GM23248 (cell line): ENCODE measurements around the gene ADAM17. TPM values are rescaled to one million over a fixed set of nuclear protein-coding genes. Genes with fewer than 3 reads are reported as not detected.

Experiments
- DNase-seq: peaks from one replicate; pipeline ENCODE4 v3.0.0-alpha.2; 2015
- H2AFZ ChIP-seq: fragments of 200-600 bp; sonication (generic); 2 replicates; pipeline ENCODE4 v1.6.1; 2016; ENCODE audit warnings: antibody characterized with exemption
- H3F3A ChIP-seq: fragments of 200-600 bp; sonication (generic); 2 replicates; pipeline ENCODE4 v1.6.1; 2016; ENCODE audit warnings: mild to moderate bottlenecking, antibody characterized with exemption, mixed run types; ENCODE audit not compliant: insufficient read depth
- H3K27ac ChIP-seq: fragments of 200-600 bp; sonication (generic); 2 replicates; pipeline ENCODE4 v1.5.1; 2016; ENCODE audit warnings: mild to moderate bottlenecking
- H3K27me3 ChIP-seq: fragments of 200-600 bp; sonication (generic); replicated peaks from 2 replicates; pipeline ENCODE4 v1.6.1; 2016; ENCODE audit warnings: mild to moderate bottlenecking; ENCODE audit not compliant: insufficient read depth
- H3K36me3 ChIP-seq: fragments of 200-600 bp; sonication (generic); 2 replicates; pipeline ENCODE4 v1.6.1; 2016; ENCODE audit warnings: low read depth, mild to moderate bottlenecking
- H3K4me1 ChIP-seq: fragments of 200-600 bp; sonication (generic); 2 replicates; pipeline ENCODE4 v1.6.1; 2016; ENCODE audit warnings: mild to moderate bottlenecking; ENCODE audit not compliant: insufficient read depth
- H3K4me2 ChIP-seq: fragments of 200-600 bp; sonication (generic); one replicate; pipeline ENCODE4 v1.6.1; 2016; ENCODE audit warnings: mild to moderate bottlenecking; ENCODE audit not compliant: unreplicated experiment
- H3K4me3 ChIP-seq: fragments of 200-600 bp; sonication (generic); 2 replicates; pipeline ENCODE4 v1.5.1; 2016; ENCODE audit warnings: mild to moderate bottlenecking
- H3K79me2 ChIP-seq: fragments of 200-600 bp; sonication (generic); 2 replicates; pipeline ENCODE4 v1.6.1; 2016; ENCODE audit warnings: mild to moderate bottlenecking; ENCODE audit not compliant: insufficient read depth
- H3K9ac ChIP-seq: fragments of 200-600 bp; sonication (generic); 2 replicates; pipeline ENCODE4 v1.6.1; 2016; ENCODE audit warnings: mild to moderate bottlenecking
- H3K9me2 ChIP-seq: fragments of 200-600 bp; sonication (generic); 2 replicates; pipeline ENCODE4 v1.6.1; 2016; ENCODE audit warnings: mixed run types, mild to moderate bottlenecking, moderate library complexity; ENCODE audit not compliant: insufficient read depth
- H3K9me3 ChIP-seq: fragments of 200-600 bp; sonication (generic); one replicate; pipeline ENCODE4 v1.6.1; 2017; ENCODE audit warnings: low read depth
- H4K20me1 ChIP-seq: fragments of 200-600 bp; sonication (generic); 2 replicates; pipeline ENCODE4 v1.6.0; 2016; ENCODE audit not compliant: insufficient read depth
- EZH2 ChIP-seq: fragments of 200-600 bp; sonication (generic); IDR thresholded peaks from 2 replicates; pipeline ENCODE4 v1.6.1; 2018; ENCODE audit warnings: antibody characterized with exemption, mild to moderate bottlenecking; ENCODE audit not compliant: insufficient read depth, poor library complexity, severe bottlenecking
- EZH2phosphoT487 ChIP-seq: fragments of 200-600 bp; sonication (generic); IDR thresholded peaks from 2 replicates; pipeline ENCODE4 v1.6.1; 2018; ENCODE audit warnings: antibody characterized with exemption, moderate library complexity, mild to moderate bottlenecking, low read depth; ENCODE audit not compliant: insufficient read depth
- WGBS, 2 experiments: methylation state at CpG; one replicate each; pipeline ENCODE4 v1.1.6; 2015 to 2017; ENCODE audit warnings: low lambda C conversion rate in 2 of 2, low coverage in 1 of 2; ENCODE audit errors: missing lambda C conversion rate in 2 of 2; 5-methylcytosine and 5-hydroxymethylcytosine counted together
- in situ Hi-C: fragments of 300-500 bp; cut with MboI; formaldehyde crosslinking; loops from 2 replicates; pipeline ENCODE4 v1.15.0; 2020
- polyA plus RNA-seq: library from polyadenylated mRNA; unstranded; fragments of >200 nt; fragmentation: Nextera tagmentation; extraction: Ambion mirVana; gene quantifications from 2 replicates; pipeline ENCODE4 v1.2.1, GENCODE V29; 2016
- total RNA-seq: library from RNA; depleted of rRNA; stranded (reverse); fragments of >200 nt; shearing (Covaris generic); gene quantifications from 2 replicates; pipeline ENCODE4 v1.2.3, GENCODE V29; 2014

Gene ADAM17
- total and polyA plus RNA-seq, 2 experiments from 2014 or later, result 20.9 to 31.8 TPM

- H3K79me2 ChIP-seq, result peaks cover 89% of the 10 kb centered on the region
- H4K20me1 ChIP-seq, result no peaks in the 10 kb centered on the region; the same call in 1 of the 2 replicates
- H3K27me3 ChIP-seq, result no peaks in the 10 kb centered on the region
- no peak overlapping the region for H3K4me3 ChIP-seq
- H3F3A ChIP-seq, result peaks cover 24% of the 10 kb centered on the region
- H3K27ac ChIP-seq, result no peak overlapping the region
- 92 to 93% methylated on average over 1 of the region's 1 CpG for WGBS, 2 experiments
- no peak overlapping the region for H3K4me2 ChIP-seq
- TF ChIP-seq EZH2 (no peak), EZH2phosphoT487 (no peak)
- no peak overlapping the region for H2AFZ ChIP-seq
- H3K9me3 ChIP-seq, result no peaks in the 10 kb centered on the region
- no peaks in the 10 kb centered on the region for H3K9me2 ChIP-seq
- peaks cover 19% of the 10 kb centered on the region for H3K4me1 ChIP-seq
- in situ Hi-C loops, result no loop called here
- DNase-seq, result no peak
- no peak overlapping the region for H3K9ac ChIP-seq
- peaks cover 12% of the 10 kb centered on the region for H3K36me3 ChIP-seq
Measured at GRCh38 chr2:9535177-9535576, 20.5 kb downstream of the ADAM17 start.

DNA sequence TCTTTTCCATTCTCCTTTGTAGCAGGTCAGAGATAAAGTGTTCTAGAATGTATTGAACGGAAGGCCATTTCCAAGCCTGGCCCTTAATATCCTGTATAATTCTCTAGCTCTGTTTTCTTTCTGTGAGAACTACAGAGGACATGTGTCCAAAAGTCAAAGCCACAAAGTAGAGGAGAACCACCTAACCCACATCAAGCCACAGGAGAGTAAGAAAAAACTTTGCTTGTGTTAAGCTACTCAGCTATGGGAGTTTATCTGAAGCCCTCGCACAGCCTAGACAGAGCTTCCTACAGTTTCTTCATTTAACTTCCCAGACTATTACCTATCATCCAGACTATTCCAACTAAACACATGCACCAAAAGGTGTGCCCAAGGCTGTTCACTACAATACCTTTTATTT lies 22.0 kb downstream of the ADAM17 start:
- Histone ChIP-seq H3K4me1 (peaks cover 9% of the 10 kb centered on the region), H3K79me2 (peaks cover 89% of the 10 kb centered on the region), H3K36me3 (peaks cover 14% of the 10 kb centered on the region), H3K27me3 (no peaks in the 10 kb centered on the region), H3K9me3 (no peaks in the 10 kb centered on the region), H3K4me3 (no peak overlapping the region), H2AFZ (no peak overlapping the region), H3K9me2 (no peaks in the 10 kb centered on the region), H3F3A (peaks cover 21% of the 10 kb centered on the region), H4K20me1 (no peaks in the 10 kb centered on the region; the same call in 1 of the 2 replicates), H3K9ac (no peak overlapping the region), H3K27ac (no peak overlapping the region), H3K4me2 (no peak overlapping the region)
- 95 to 100% methylated on average over 2 of the region's 2 CpGs for WGBS, 2 experiments
- DNase-seq, result no peak
- in situ Hi-C loops, result no loop called here
- TF ChIP-seq EZH2 (no peak), EZH2phosphoT487 (no peak)

GRCh38 chr2:9532421-9532820 lies 23.2 kb downstream of the ADAM17 start:
- no peak for TF ChIP-seq EZH2
- no peak for TF ChIP-seq EZH2phosphoT487
- H3K27me3 ChIP-seq, result no peaks in the 10 kb centered on the region
- H3K9me3 ChIP-seq, result no peaks in the 10 kb centered on the region
- H3K36me3 ChIP-seq, result peaks cover 24% of the 10 kb centered on the region
- WGBS, 2 experiments, result 98 to 100% methylated on average over 4 of the region's 4 CpGs
- no peak overlapping the region for H3K27ac ChIP-seq
- no peak overlapping the region for H2AFZ ChIP-seq
- H3K9ac ChIP-seq, result no peak overlapping the region
- H3K4me1 ChIP-seq, result 0 out of 2 replicates have a peak, but pooled peaks cover 3% of the 10 kb centered on the region
- in situ Hi-C loops, result no loop called here
- H3F3A ChIP-seq, result peaks cover 15% of the 10 kb centered on the region
- DNase-seq, result no peak
- no peaks in the 10 kb centered on the region for H3K9me2 ChIP-seq
- H3K4me3 ChIP-seq, result no peak overlapping the region
- H3K4me2 ChIP-seq, result no peak overlapping the region
- peaks cover 98% of the 10 kb centered on the region for H3K79me2 ChIP-seq
- H4K20me1 ChIP-seq, result no peaks in the 10 kb centered on the region; the same call in 1 of the 2 replicates

DNA sequence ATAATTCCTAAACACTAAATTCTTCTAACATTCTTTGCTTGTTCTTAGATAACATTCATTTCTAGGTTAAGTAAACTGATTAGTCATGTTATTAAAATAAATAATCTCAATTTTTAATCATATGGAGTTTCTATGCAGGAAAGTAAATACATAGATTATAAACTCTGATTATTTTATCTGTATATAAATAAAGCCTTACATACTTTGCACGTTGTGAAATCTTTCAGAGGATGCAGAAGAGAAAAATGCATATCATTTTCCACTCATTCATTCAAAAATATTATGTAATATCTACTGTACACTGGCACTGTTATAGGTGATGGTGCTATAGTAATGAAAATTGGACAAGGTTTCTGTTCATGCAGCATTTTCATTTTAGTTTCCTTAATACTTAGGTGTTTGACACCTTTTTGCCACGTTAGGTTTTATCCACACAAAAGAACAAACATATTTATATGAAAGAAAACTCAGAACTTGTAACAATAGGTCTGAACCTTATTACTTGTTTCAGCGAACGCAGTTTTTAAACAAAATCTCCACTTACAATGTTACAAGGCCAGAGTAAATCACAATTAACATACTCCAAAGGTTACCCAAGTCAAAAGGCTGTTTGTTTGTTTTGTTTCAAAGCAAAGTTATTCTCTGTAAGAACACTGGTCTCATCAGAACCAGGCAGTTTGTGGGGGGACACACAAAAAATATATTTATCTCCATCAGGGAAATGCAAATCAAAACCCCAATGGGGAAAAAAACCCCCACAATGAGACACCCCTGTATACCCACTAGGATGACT lies 27.4 kb downstream of the ADAM17 start:
- no peak overlapping the region for H3K4me2 ChIP-seq
- H3K27ac ChIP-seq, result no peak overlapping the region
- no peaks in the 10 kb centered on the region for H4K20me1 ChIP-seq
- H3K9me3 ChIP-seq, result no peaks in the 10 kb centered on the region
- H3K4me1 ChIP-seq, result no peaks in the 10 kb centered on the region
- TF ChIP-seq EZH2 (no peak), EZH2phosphoT487 (no peak)
- H3K36me3 ChIP-seq, result peaks cover 34% of the 10 kb centered on the region
- in situ Hi-C loops, result no loop called here
- no peak overlapping the region for H3K4me3 ChIP-seq
- no peaks in the 10 kb centered on the region for H3K9me2 ChIP-seq
- no peak overlapping the region for H3K9ac ChIP-seq
- H3F3A ChIP-seq, result no peaks in the 10 kb centered on the region
- 94 to 99% methylated on average over 4 of the region's 4 CpGs for WGBS, 2 experiments
- no peaks in the 10 kb centered on the region for H3K27me3 ChIP-seq
- no peak for DNase-seq
- H3K79me2 ChIP-seq, result peaks cover 68% of the 10 kb centered on the region
- no peak overlapping the region for H2AFZ ChIP-seq
